ENCODE measurements around the gene NTHL1.
A peak's percentile ranks its signal among the peaks of the same experiment; 100 is the strongest.

The NTHL1 gene

DNA sequence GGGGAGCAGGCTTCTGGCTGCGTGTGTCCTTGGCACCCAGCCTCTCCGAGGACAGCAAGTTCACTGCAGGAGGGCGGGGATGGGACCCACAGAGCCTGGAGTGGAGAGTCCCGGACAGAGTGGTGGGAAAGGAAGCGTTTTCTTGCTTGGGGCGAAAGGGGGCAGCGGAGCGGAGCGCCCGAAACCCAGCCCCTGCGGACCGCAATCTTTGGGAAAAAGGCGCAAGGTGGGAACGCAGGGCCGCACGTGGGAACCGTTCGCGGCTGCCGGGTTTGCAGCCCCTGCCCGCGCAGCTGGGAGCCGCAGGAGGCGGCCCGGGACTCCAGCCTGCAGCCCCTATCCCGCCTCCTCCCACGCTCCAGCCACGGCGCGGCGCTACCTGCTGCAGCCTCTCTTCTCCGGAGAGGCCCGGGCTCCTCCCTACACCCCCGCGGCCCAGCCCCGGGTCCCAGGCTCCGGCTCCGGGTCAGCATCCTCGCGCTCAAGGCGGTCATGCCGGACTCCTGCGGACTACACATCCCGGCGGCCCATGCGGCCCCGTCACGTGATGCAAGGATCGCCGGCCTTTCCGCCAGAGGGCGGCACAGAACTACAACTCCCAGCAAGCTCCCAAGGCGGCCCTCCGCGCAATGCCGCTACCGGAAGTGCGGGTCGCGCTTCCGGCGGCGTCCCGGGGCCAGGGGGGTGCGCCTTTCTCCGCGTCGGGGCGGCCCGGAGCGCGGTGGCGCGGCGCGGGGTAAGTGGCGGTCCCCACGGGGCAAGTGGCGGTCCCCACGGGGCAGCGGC lies at the start of gene NTHL1, which contains the start of gene TSC2:
NTHL1 (minus strand) TSS at position 505 of the 786 bp plus-strand sequence; CDS start at position 494, 11 bp downstream.
TSC2 (plus strand) TSS at position 656 of the 786 bp plus-strand sequence. CDS start 631 bp downstream, outside the sequence.
- peak; percentile 98 to 99 for ATAC-seq

GRCh38 chr16:2096853-2097595 lies 49.4 kb upstream of the NTHL1 start:
- no peak for ATAC-seq

- no peak for ATAC-seq
Measured at GRCh38 chr16:2095918-2096582, 48.4 kb upstream of the NTHL1 start.

DNA sequence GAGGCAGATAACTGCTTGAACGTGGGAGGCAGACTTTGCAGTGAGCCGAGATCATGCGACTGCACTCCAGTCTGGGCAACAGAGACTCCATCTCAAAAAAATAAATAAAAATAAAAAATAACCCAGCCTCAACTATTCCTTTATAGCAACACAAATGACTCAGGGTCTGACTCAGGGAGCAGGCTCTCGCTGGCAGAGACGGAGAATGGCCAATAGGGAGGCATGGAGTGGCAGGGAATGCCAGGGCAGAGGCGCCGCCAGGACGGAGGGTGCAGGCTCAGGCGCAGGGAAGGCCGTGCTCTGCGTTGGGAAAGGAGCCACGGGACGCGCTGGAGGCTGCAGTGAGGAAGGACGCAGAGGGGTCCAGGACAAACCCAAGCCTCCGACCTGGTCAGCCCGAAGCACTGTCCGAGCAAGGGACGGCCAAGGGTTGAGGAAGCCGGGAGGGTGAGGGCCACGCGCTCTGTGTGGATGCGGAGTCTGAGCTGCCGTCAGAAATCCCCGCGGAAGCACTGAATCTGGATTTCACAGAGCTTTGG lies 47.8 kb upstream of the NTHL1 start:
- no peak for ATAC-seq

GRCh38 chr16:2093793-2094192 lies 46.2 kb upstream of the NTHL1 start:
- ATAC-seq, result no peak

DNA sequence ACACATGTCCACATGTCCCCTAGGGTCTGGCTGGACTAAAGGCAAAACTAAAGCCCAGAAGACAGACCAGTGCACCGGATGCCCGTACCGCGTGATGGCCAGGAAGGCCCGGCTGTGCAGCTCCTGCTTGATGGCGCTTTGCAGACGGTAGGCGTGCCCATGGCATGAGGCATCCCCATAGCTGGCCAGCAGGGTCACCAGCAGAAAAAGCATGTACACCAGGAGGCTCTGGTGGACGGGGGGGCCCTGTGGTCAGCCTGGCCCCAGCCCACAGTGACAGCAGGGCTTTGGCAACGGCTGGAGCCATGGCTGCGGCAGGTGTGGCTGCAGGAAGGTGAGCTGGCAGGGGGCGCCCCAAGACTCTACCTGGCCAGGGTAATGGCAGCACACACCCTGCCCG lies 45.2 kb upstream of the NTHL1 start:
- ATAC-seq, result no peak

GRCh38 chr16:2092256-2092620 lies 44.6 kb upstream of the NTHL1 start:
- ATAC-seq, result no peak

DNA sequence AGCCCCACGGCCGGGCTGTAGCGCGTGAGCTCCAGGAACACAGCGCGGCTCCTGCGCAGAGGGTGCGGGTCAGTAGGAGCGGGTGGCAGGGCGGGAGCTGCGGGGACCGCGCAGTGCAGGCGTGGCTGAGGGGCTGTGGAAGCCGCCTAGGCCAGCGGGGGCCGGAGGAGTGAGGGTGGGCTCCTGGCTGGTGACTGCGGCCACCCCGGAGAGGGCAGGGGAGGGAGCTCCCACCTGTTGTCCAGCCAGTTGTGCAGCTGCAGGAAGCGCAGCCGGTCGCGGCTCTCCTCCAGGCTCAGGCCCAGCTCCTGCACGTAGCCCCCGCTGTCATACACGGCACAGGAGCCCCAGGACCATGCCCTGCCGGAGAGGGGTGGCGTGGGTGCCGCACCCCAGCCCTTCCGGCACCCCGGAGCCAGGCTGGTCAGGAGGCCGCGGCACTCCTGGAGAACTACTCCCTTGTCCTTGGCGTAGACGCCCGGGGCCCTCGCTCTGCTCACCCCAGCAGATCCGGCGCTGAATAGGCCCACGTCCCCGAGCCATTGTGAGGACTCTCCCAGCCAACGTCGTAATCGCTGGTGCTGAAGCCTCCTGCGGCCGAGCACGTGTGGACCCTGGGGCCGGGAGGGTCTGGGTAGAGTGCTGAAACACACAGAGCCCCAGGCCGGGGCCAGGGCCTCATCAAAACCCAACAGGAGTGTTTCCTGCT lies 44.1 kb upstream of the NTHL1 start:
- peak in 1 of 2 donors; percentile 5 for ATAC-seq

DNA sequence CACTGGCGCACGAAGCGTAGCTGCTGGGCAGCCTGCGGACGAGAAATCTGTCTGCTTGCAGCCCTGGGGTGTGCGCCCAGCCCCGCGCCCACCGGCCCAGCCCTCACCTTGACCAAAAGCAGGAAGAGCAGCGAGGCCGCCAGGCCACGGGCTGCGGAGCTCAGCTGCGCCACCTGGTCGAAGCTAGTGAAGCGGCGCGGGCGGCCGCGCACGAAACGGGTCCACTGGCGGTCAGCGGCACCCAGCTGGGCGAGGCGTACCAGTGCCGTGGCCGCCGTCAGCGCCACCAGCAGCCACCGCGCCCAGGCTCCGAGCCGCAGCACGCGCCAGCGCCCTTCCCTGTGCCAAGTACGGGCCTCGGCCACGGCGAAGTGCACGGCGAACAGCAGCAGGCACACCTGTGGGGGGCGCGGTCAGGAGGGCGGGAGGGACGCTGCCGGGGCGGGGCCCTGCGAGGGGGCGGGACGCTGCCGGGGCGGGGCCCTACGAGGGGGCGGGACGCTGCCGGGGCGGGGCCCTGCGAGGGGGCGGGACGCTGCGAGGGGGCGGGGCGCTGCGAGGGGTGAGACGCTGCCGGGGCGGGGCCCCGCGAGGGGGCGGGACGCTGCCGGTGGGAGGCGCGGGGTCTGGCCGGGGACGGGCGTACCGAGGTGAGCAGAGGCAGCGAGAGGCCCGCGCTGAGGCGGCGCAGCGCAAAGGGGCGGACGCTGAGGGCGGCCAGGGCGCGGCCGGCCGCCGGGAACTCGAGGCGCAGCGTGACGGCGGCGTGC lies 43.3 kb upstream of the NTHL1 start:
- peak in 1 of 2 donors; percentile 10 for ATAC-seq

GRCh38 chr16:2090481-2090776 lies 42.8 kb upstream of the NTHL1 start:
- ATAC-seq, result no peak

- no peak for ATAC-seq
Measured at GRCh38 chr16:2089706-2090480, 42.3 kb upstream of the NTHL1 start.

GRCh38 chr16:2088759-2089358 lies 41.2 kb upstream of the NTHL1 start:
- no peak for ATAC-seq

GRCh38 chr16:2087748-2088631 lies 40.4 kb upstream of the NTHL1 start:
- no peak for ATAC-seq

GRCh38 chr16:2086812-2087747 lies 39.4 kb upstream of the NTHL1 start:
- no peak for ATAC-seq

DNA sequence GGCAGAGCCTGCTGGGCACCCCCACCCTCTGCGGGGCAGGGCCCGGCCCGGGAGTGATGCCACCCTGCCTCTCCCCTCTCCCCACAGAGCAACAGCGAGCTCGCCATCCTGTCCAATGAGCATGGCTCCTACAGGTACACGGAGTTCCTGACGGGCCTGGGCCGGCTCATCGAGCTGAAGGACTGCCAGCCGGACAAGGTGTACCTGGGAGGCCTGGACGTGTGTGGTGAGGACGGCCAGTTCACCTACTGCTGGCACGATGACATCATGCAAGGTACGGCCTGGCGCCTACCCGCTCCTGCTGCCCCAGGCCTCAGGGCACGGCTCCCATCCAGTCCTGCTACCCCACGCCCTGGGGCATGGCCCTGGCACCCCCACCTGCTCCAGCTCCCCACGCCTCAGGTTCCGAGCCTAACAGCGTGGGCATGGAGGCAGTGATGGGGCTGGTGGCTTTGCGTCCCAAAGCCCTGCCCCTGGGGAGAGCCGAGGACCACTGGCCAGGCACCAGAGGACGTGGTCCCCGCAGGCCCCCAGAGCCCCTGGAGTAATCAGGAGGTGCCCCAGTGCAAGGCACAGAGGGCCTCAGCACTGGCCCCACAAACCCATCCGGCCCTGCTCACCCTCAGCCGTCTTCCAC lies 38.6 kb upstream of the NTHL1 start:
- no peak for ATAC-seq

- no peak for ATAC-seq
Measured at GRCh38 chr16:2085669-2086068, 38.0 kb upstream of the NTHL1 start.

GRCh38 chr16:2084895-2085625 lies 37.4 kb upstream of the NTHL1 start:
- ATAC-seq, result no peak

All from activated CD4-positive, CD25-positive, alpha-beta regulatory T cell treated with anti-CD3 and anti-CD28 coated beads, Interleukin-2, amount 50 U/mL, for 24 hours (primary cell).